ENCODE data around the gene LASP1. TPM values are rescaled to one million over a fixed set of nuclear protein-coding genes. Genes with fewer than 3 reads are reported as not detected.

Gene LASP1
- total RNA-seq, 1 donor from 2014 or later, result 29.4 TPM

DNA sequence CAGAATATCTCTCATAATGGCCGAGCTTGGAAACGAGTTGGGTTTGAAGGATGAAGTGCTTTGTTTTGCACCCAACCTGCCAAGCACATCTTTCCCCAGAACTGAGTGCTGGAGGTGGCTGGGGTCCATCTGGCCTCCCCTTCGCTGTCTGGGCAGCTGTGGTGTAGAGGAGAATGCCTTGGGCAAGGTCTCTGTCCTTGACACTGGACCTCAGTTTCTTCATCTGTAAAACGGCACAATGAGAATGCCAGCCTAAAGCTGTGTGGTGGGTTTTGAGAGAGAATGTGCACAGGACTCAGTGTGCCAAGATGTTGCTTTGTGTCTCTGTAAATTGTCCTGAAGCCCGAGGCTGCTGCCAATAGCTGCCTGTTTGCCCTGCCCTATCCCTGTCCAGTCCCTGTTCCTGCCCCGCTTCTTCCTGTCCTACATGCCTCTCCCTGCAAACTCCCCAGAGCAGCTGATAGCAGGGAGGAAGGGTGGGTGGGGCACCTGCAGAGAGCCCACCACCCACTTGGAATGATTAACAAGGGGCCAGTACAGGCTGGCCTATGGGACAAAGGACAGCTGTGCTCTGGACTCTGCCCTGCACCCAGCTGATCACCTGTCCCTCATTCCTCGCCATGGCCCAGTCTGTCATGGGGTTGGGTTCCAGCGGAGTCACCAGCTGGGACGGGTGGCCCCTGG is 15.3 kb downstream of the LASP1 start:
- Histone ChIP-seq H3K36me3 (peaks cover 30% of the 10 kb centered on the region), H3K9me3 (replicated peaks) (no peaks in the 10 kb centered on the region), H3K4me3 (peak overlapping the region; percentile 18), H3K27me3 (ENCODE audit: low read depth) (no peaks in the 10 kb centered on the region), H3K27ac (replicated peaks) (peak overlapping the region; percentile 79), H3K4me1 (peaks cover 91% of the 10 kb centered on the region)
- no peak for TF ChIP-seq CTCF (IDR thresholded peaks at IDR 0.05; ENCODE audit: borderline replicate concordance)
- no peak for DNase-seq
- intact Hi-C loops (cut with micrococcal nuclease), result no loop called here

DNA sequence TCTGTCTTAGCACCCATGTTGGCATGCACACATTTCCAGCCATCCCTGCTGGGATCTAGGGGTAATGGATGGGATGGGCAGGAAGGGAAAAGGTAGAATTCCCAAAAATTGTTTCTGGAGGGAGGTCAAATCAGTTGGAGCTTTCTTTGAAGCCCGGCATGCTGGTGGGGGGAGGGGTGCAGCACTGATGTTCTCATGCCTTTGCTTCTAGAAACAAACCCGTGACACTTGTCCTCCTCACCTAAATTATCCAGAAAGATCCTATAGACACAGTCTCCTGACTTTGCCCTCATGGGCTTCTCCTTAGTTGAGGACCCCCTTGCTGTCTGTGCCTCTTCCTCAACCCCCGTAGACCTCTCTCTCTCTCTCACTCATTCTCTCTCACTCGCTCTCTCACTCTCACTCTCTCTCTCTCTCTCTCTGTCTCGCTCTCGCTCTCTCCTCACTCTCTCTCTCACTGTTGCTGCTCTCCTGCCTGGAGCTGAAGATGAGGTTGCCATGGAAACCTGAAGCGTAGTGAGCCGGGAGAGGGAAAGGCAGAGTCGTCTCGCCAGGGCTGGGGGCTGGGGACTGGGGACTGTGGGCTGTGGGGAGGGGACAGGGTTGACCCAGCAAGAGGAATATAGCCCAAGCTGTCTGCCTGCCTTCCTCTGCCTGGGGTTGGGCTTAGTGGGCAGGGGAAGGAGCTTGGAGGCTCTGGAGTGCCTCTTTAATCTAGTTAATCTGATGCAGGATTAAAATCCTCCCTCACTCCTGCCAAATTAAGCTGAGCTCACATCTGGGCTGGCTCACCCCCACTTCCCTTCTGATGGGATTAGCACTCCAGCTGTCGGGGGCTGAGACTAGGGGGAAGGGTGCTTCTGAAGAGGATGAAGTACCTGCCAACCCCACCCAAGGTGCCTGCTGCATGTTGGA is 16.1 kb downstream of the LASP1 start:
- H3K9me3 ChIP-seq (replicated peaks), result no peaks in the 10 kb centered on the region
- peak overlapping the region; percentile 18 for H3K4me3 ChIP-seq
- H3K27me3 ChIP-seq (ENCODE audit: low read depth), result no peaks in the 10 kb centered on the region
- peaks cover 37% of the 10 kb centered on the region for H3K36me3 ChIP-seq
- DNase-seq, result no peak
- TF ChIP-seq CTCF (IDR thresholded peaks at IDR 0.05; ENCODE audit: borderline replicate concordance), result no peak
- H3K4me1 ChIP-seq, result peaks cover 88% of the 10 kb centered on the region
- peak overlapping the region; percentile 79 for H3K27ac ChIP-seq (replicated peaks)
- intact Hi-C loops (cut with micrococcal nuclease), result no loop called here

DNA sequence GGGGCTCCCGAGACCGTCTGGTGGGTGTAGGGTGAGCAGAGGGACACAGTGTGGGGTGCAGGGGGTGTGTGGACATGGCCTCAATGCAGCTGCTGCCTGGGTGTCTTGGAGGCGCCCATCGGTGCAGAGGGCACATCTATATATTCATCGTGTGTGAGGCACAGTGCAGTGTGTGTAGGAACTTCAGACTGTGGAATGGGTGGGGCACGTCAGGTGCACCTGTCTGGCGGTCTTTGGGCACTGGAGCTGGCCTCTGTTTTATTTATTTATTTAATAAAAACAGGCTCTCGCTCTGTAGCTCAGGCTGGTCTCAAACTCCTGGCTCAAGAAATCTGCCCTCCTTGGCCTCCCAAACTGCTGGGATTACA is 16.8 kb downstream of the LASP1 start:
- TF ChIP-seq CTCF (IDR thresholded peaks at IDR 0.05; ENCODE audit: borderline replicate concordance), result no peak
- no peak for DNase-seq
- Histone ChIP-seq H3K27me3 (ENCODE audit: low read depth) (no peaks in the 10 kb centered on the region), H3K27ac (replicated peaks) (peak overlapping the region; percentile 79), H3K36me3 (peaks cover 41% of the 10 kb centered on the region), H3K4me3 (no peak overlapping the region), H3K4me1 (peaks cover 81% of the 10 kb centered on the region), H3K9me3 (replicated peaks) (no peaks in the 10 kb centered on the region)
- intact Hi-C loops (cut with micrococcal nuclease), result no loop called here

- no peaks in the 10 kb centered on the region for H3K9me3 ChIP-seq (replicated peaks)
- intact Hi-C loops (cut with micrococcal nuclease), result no loop called here
- no peak overlapping the region for H3K27ac ChIP-seq (replicated peaks)
- no peak for DNase-seq
- no peaks in the 10 kb centered on the region for H3K27me3 ChIP-seq (ENCODE audit: low read depth)
- no peak overlapping the region for H3K4me3 ChIP-seq
- H3K36me3 ChIP-seq, result peaks cover 50% of the 10 kb centered on the region
- H3K4me1 ChIP-seq, result peaks cover 77% of the 10 kb centered on the region
- no peak for TF ChIP-seq CTCF (IDR thresholded peaks at IDR 0.05; ENCODE audit: borderline replicate concordance)
These were observed 19.0 kb downstream of the LASP1 start for GRCh38 chr17:38888842-38889241.

DNA sequence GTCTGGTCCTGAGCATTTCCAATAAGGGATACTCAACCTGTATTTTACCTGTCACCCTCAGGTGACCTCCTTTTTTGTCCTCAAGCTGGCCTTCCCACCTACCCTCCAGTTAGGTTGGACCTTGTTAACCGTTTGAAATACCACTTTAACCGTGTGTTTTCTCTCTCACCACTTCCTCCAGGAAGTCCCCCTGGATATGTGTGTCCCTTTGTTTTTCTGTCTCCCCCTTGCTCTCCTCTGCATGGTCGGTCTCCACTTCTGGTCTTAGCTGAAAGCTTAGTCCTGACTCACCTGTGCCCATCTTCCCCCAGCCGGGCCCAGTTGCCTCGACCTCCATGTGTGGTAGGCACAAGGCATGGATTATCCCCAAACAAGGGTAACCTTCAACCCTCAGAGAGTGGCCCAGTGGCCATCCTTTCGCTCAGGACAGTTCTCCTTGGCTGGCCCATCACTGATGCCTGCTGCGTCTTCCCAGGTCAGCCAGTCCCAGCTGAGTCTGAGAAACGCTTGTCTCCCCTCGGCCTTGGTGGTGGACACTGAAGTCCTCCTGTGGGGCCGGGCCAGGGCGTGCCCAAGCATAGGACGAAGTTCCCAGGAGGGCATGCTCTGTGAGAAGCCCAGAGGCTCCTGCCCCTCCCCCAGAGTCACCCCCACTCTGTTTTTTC is 20.0 kb downstream of the LASP1 start:
- Histone ChIP-seq H3K4me1 (peaks cover 76% of the 10 kb centered on the region), H3K36me3 (peaks cover 50% of the 10 kb centered on the region)

More for the DNA sequence above, 20.0 kb downstream of the LASP1 start:
- Histone ChIP-seq H3K4me3 (no peak overlapping the region), H3K9me3 (replicated peaks) (no peaks in the 10 kb centered on the region), H3K27ac (replicated peaks) (peak overlapping the region; percentile 44), H3K27me3 (ENCODE audit: low read depth) (no peaks in the 10 kb centered on the region)
- TF ChIP-seq CTCF (IDR thresholded peaks at IDR 0.05; ENCODE audit: borderline replicate concordance), result no peak
- intact Hi-C loops (cut with micrococcal nuclease), result no loop called here
- DNase-seq, result no peak
